H1 (cell line): Measurements from ENCODE around the gene DLL3. TPM values are rescaled to one million over a fixed set of nuclear protein-coding genes. Genes with fewer than 3 reads are reported as not detected.
A peak's percentile ranks its signal among the peaks of the same experiment; 100 is the strongest.

Experiments used
- BACH1 ChIP-seq: IDR thresholded peaks from 2 replicates; pipeline ENCODE4 v1.6.1; 2012; ENCODE audit warnings: low read length, improper control_type of control experiment
- CHD7 ChIP-seq: fragments of 300-600 bp; sonication (generic); IDR thresholded peaks from 2 replicates; pipeline ENCODE4 v1.7.1; 2012; ENCODE audit warnings: low read length, moderate library complexity, mild to moderate bottlenecking, inconsistent platforms; ENCODE audit not compliant: insufficient replicate concordance
- EGR1 ChIP-seq: IDR thresholded peaks from 2 replicates; pipeline ENCODE4 v1.6.1; 2011; ENCODE audit warnings: low read depth, low read length, borderline replicate concordance
- EZH2 ChIP-seq: fragments of 200-600 bp; sonication (generic); IDR thresholded peaks from 2 replicates; pipeline ENCODE4 v1.7.1; 2012; ENCODE audit warnings: low read depth, mild to moderate bottlenecking, moderate library complexity, low read length, inconsistent platforms; ENCODE audit not compliant: severe bottlenecking
- HDAC6 ChIP-seq: IDR thresholded peaks from one replicate; pipeline ENCODE4 v1.7.1; 2012; ENCODE audit warnings: low read depth, mild to moderate bottlenecking, inconsistent platforms, low read length, moderate library complexity
- JUND ChIP-seq: IDR thresholded peaks from 2 replicates; pipeline ENCODE4 v1.6.1; 2011; ENCODE audit warnings: mild to moderate bottlenecking, improper control_type of control experiment, low read length
- SIN3A ChIP-seq, 2 experiments: IDR thresholded peaks in 1 of 2; conservative IDR thresholded peaks in 1 of 2; 2 replicates each; pipeline ENCODE4 v1.6.1; 2011 to 2012; ENCODE audit warnings: low read length in 2 of 2, improper control_type of control experiment in 1 of 2, low read depth in 1 of 2, mild to moderate bottlenecking in 1 of 2
- SIRT6 ChIP-seq: IDR thresholded peaks from one replicate; pipeline ENCODE4 v1.7.1; 2012; ENCODE audit warnings: low read length, inconsistent platforms
- SIX5 ChIP-seq: IDR thresholded peaks from 2 replicates; pipeline ENCODE4 v1.6.1; 2011; ENCODE audit warnings: mild to moderate bottlenecking, low read depth, low read length
- SUZ12 ChIP-seq: fragments of 200-600 bp; sonication (generic); IDR thresholded peaks from 2 replicates; pipeline ENCODE4 v1.6.1; 2012; ENCODE audit warnings: mild to moderate bottlenecking, inconsistent platforms, low read length, moderate library complexity, mixed read lengths
- TAF7 ChIP-seq: optimal IDR thresholded peaks from 2 replicates; pipeline ENCODE3; 2011; ENCODE audit warnings: low read depth, mild to moderate bottlenecking, inconsistent platforms, low read length, moderate library complexity, borderline replicate concordance
- polyA plus RNA-seq, 7 experiments: library from polyadenylated mRNA; depleted of rRNA in 3 of 7; stranded (reverse) in 5 of 7; unstranded in 2 of 7; fragments of >200 nt in 5 of 7; fragments of 200-250 nt in 2 of 7; gene quantifications; 1 replicate in 5 of 7; 2 replicates in 1 of 7; 4 replicates in 1 of 7; pipeline versions ENCODE4 v1.2.1 to v1.2.3, GENCODE V29; 2011 to 2013; ENCODE audit warnings: missing spikeins in 2 of 7, mixed read lengths in 2 of 7
- total RNA-seq: library from RNA; stranded (reverse); fragmentation: NEBNext Ultra II Directional; extraction: Animal tissue kit (Norgen Biotek cat#: 25700); gene quantifications from 2 replicates; pipeline ENCODE4 v1.2.1, GENCODE V29; 2021

DLL3 gene
- total and polyA plus RNA-seq, 2 of the 8 experiments (the other 6 are each of a cell fraction or from before 2014, with no cell fraction given), result 12.2 to 13.8 TPM

GRCh38 chr19:39514840-39515550, 16.2 kb downstream of the DLL3 start, which contains the start of gene SELENOV (continued):
- TF ChIP-seq CHD7, result no peak
- no peak for TF ChIP-seq JUND
- TF ChIP-seq EZH2, result no peak
- no peak for TF ChIP-seq SIX5
- TF ChIP-seq BACH1, result peak; percentile 56
- TF ChIP-seq HDAC6, result no peak
- TF ChIP-seq EGR1, result no peak
- TF ChIP-seq SIN3A (conservative IDR thresholded peaks at IDR 0.05 in 1 of 2, IDR thresholded peaks at IDR 0.05 in 1 of 2; ENCODE audit: low read depth in 1 of 2, low read length in 2 of 2), result peak; percentile 65 to 75; a peak in 1 of 4 replicates
- peak; percentile 35 for TF ChIP-seq TAF7
- no peak; the same call in 1 of the 2 replicates for TF ChIP-seq SUZ12
- TF ChIP-seq SIRT6, result no peak
